ENCODE data around the gene RAB40C. TPM values are rescaled to one million over a fixed set of nuclear protein-coding genes. Genes with fewer than 3 reads are reported as not detected.

RAB40C gene
- total and polyA plus RNA-seq, 10 of the 15 experiments (the other 5 are each of a cell fraction or from before 2014, with no cell fraction given): 0.06 to 12.8 (median 4.6) TPM

DNA sequence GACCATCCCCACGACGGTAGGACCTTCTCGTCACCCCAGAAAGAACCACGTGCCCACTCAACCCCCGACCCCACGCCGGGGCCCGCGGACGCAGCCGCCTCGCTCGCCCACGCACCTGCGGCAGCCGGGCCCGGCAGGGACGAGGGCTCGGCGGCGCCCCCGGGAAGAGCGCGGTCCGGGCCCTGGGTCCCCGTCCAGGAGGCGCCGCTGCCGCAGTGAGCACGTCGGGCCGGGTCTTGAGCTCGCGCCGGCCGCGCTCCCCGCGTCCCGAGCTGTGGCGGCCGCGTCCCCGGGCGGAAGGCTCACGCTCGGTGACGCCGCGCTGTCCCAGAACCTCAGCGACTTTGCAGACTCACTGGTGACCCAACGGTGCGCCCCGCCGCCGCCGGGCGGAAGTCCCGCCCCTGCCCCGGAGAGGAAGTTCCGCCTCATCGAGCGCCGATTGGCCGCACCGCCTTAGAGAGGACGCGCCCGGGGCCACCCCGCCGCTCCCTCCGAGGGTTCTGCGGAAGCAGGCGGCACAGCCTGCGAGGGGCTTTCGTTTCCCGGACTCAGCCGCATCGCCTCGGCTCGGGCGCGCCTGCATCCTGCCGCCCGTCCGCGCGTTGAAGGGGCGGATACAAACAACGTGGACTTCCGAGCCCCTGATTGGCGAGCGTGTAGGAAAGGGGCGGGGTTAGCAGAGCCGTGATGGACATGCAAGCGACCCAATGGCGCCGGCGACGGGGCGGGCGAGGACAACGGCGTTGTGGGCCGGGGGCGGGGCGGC is 793 bp upstream of the RAB40C start (continued):
- TF ChIP-seq SUZ12 (IDR thresholded peaks at IDR 0.05; ENCODE audit: unreplicated experiment) (no peak), IKZF1 (conservative IDR thresholded peaks at IDR 0.05) (peak; percentile 90), LARP7 (IDR thresholded peaks at IDR 0.05) (peak; percentile 98), SUPT20H (IDR thresholded peaks at IDR 0.05; ENCODE audit: borderline replicate concordance, control insufficient read depth, low read depth, low read length) (no peak), CBFB (IDR thresholded peaks at IDR 0.05; ENCODE audit: low read depth) (no peak), NRF1 (conservative IDR thresholded peaks at IDR 0.05; ENCODE audit: low read depth, low read length) (no peak), STAT1 (conservative IDR thresholded peaks at IDR 0.05) (no peak), EP300 (IDR thresholded peaks at IDR 0.05; ENCODE audit: borderline replicate concordance in 1 of 2, control insufficient read depth in 1 of 2, low read depth in 2 of 2, low read length in 2 of 2) (no peak), SPI1 (IDR thresholded peaks at IDR 0.05; ENCODE audit: borderline replicate concordance, insufficient read depth, low read depth, low read length) (peak; percentile 68; the same call in 1 of the 2 replicates), TCF7 (IDR thresholded peaks at IDR 0.05; ENCODE audit: borderline replicate concordance) (no peak), ASH2L (IDR thresholded peaks at IDR 0.05; ENCODE audit: borderline replicate concordance, low read depth) (no peak), ATF7 (IDR thresholded peaks at IDR 0.05; ENCODE audit: low read depth) (no peak), FOXK2 (IDR thresholded peaks at IDR 0.05) (no peak), MXI1 (IDR thresholded peaks at IDR 0.05; ENCODE audit: low read depth, low read length) (peak; percentile 48; the same call in 1 of the 2 replicates), CHD1 (IDR thresholded peaks at IDR 0.05; ENCODE audit: low read depth, low read length) (no peak), NFXL1 (IDR thresholded peaks at IDR 0.05; ENCODE audit: borderline replicate concordance) (0 out of 2 replicates have a peak, but pooled peaks have one; percentile 59), NR2F1 (conservative IDR thresholded peaks at IDR 0.05) (peak; percentile 87), NFYA (IDR thresholded peaks at IDR 0.05; ENCODE audit: borderline replicate concordance, low read depth, low read length) (no peak), SIN3A (IDR thresholded peaks at IDR 0.05; ENCODE audit: low read depth, low read length) (no peak), RCOR1 (conservative IDR thresholded peaks at IDR 0.05; ENCODE audit: low read depth, low read length) (no peak)
- TF ChIP-seq, protein P1, sequence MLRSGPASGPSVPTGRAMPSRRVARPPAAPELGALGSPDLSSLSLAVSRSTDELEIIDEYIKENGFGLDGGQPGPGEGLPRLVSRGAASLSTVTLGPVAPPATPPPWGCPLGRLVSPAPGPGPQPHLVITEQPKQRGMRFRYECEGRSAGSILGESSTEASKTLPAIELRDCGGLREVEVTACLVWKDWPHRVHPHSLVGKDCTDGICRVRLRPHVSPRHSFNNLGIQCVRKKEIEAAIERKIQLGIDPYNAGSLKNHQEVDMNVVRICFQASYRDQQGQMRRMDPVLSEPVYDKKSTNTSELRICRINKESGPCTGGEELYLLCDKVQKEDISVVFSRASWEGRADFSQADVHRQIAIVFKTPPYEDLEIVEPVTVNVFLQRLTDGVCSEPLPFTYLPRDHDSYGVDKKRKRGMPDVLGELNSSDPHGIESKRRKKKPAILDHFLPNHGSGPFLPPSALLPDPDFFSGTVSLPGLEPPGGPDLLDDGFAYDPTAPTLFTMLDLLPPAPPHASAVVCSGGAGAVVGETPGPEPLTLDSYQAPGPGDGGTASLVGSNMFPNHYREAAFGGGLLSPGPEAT (IDR thresholded peaks at IDR 0.05; ENCODE audit: low read depth): no peak
- TF ChIP-seq, protein P2, sequence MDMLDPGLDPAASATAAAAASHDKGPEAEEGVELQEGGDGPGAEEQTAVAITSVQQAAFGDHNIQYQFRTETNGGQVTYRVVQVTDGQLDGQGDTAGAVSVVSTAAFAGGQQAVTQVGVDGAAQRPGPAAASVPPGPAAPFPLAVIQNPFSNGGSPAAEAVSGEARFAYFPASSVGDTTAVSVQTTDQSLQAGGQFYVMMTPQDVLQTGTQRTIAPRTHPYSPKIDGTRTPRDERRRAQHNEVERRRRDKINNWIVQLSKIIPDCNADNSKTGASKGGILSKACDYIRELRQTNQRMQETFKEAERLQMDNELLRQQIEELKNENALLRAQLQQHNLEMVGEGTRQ (IDR thresholded peaks at IDR 0.05; ENCODE audit: borderline replicate concordance, low read depth, low read length): no peak; the same call in 1 of the 2 replicates
- TF ChIP-seq, protein P3, sequence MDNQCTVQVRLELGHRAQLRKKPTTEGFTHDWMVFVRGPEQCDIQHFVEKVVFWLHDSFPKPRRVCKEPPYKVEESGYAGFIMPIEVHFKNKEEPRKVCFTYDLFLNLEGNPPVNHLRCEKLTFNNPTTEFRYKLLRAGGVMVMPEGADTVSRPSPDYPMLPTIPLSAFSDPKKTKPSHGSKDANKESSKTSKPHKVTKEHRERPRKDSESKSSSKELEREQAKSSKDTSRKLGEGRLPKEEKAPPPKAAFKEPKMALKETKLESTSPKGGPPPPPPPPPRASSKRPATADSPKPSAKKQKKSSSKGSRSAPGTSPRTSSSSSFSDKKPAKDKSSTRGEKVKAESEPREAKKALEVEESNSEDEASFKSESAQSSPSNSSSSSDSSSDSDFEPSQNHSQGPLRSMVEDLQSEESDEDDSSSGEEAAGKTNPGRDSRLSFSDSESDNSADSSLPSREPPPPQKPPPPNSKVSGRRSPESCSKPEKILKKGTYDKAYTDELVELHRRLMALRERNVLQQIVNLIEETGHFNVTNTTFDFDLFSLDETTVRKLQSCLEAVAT (IDR thresholded peaks at IDR 0.05): 0 out of 2 replicates have a peak, but pooled peaks have one; percentile 10
